Measurements from ENCODE around the gene BIRC7. TPM values are rescaled to one million over a fixed set of nuclear protein-coding genes. Genes with fewer than 3 reads are reported as not detected.
A peak's percentile ranks its signal among the peaks of the same experiment; 100 is the strongest.

Gene BIRC7
- 1.3 and 2.7 TPM in 2 replicates for total RNA-seq (2014; rRNA removed; shearing (Covaris generic))

GRCh38 chr20:63235399-63235983, at the start of gene BIRC7:
Gene BIRC7 (plus strand): TSS chr20:63235905. CDS start chr20:63236097, 192 bp downstream.
- DNase-seq (ENCODE audit: low spot score): no peak

GRCh38 chr20:63186084-63186483, 49.6 kb upstream of the BIRC7 start:
- no peak for DNase-seq (ENCODE audit: low spot score)

- DNase-seq (ENCODE audit: low spot score): peak; percentile 74
Measured at GRCh38 chr20:63186528-63187316, 49.0 kb upstream of the BIRC7 start.

GRCh38 chr20:63187338-63188158, 48.2 kb upstream of the BIRC7 start:
- DNase-seq (ENCODE audit: low spot score): no peak

GRCh38 chr20:63188159-63188442, 47.6 kb upstream of the BIRC7 start:
- DNase-seq (ENCODE audit: low spot score): no peak

GRCh38 chr20:63188641-63189321, 46.9 kb upstream of the BIRC7 start:
- DNase-seq (ENCODE audit: low spot score): no peak

- DNase-seq (ENCODE audit: low spot score): no peak
Measured at GRCh38 chr20:63189322-63189642, 46.4 kb upstream of the BIRC7 start.

GRCh38 chr20:63189846-63190559, 45.7 kb upstream of the BIRC7 start:
- no peak for DNase-seq (ENCODE audit: low spot score)

GRCh38 chr20:63190828-63191227, 44.9 kb upstream of the BIRC7 start:
- DNase-seq (ENCODE audit: low spot score): no peak

GRCh38 chr20:63191400-63191799, 44.3 kb upstream of the BIRC7 start:
- peak; percentile 100 for DNase-seq (ENCODE audit: low spot score)

- no peak for DNase-seq (ENCODE audit: low spot score)
Measured at GRCh38 chr20:63192721-63193120, 43.0 kb upstream of the BIRC7 start.

GRCh38 chr20:63194007-63194796, 41.5 kb upstream of the BIRC7 start:
- no peak for DNase-seq (ENCODE audit: low spot score)

- DNase-seq (ENCODE audit: low spot score): no peak
Measured at GRCh38 chr20:63194797-63195173, 40.9 kb upstream of the BIRC7 start.

GRCh38 chr20:63196768-63197470, 38.8 kb upstream of the BIRC7 start:
- DNase-seq (ENCODE audit: low spot score): no peak

GRCh38 chr20:63198606-63199005, 37.1 kb upstream of the BIRC7 start:
- DNase-seq (ENCODE audit: low spot score): no peak

- DNase-seq (ENCODE audit: low spot score): no peak
Measured at GRCh38 chr20:63202021-63202420, 33.7 kb upstream of the BIRC7 start.

- no peak for DNase-seq (ENCODE audit: low spot score)
Measured at GRCh38 chr20:63202811-63203526, 32.7 kb upstream of the BIRC7 start.

- no peak for DNase-seq (ENCODE audit: low spot score)
Measured at GRCh38 chr20:63204362-63204761, 31.3 kb upstream of the BIRC7 start.

GRCh38 chr20:63205896-63206295, 29.8 kb upstream of the BIRC7 start:
- DNase-seq (ENCODE audit: low spot score): no peak

All from HT-29 (cell line).